K562 (cell line): ENCODE results near the gene CPSF7. TPM values are rescaled to one million over a fixed set of nuclear protein-coding genes. Genes with fewer than 3 reads are reported as not detected.
A peak's percentile ranks its signal among the peaks of the same experiment; 100 is the strongest.

ENCODE experiments used
- BRF1 ChIP-seq: IDR thresholded peaks from 3 replicates; pipeline ENCODE4 v1.6.1; 2011; ENCODE audit warnings: borderline replicate concordance, mild to moderate bottlenecking; ENCODE audit not compliant: insufficient read length; ENCODE audit errors: extremely low read depth
- CBFB ChIP-seq: sonication (generic); formaldehyde crosslinking; IDR thresholded peaks from 2 replicates; pipeline ENCODE4 v1.4.0; 2020; ENCODE audit warnings: mild to moderate bottlenecking, missing genetic modification reagents
- CBX1 ChIP-seq: sonication (generic); IDR thresholded peaks from 2 replicates; pipeline ENCODE4 v1.6.1; 2016; ENCODE audit warnings: antibody characterized with exemption, low read depth, mild to moderate bottlenecking
- GABPB1 ChIP-seq: sonication (generic); formaldehyde crosslinking; IDR thresholded peaks from 2 replicates; pipeline ENCODE4 v1.8.0; 2022; ENCODE audit warnings: mild to moderate bottlenecking, missing genetic modification reagents
- GTF2E2 ChIP-seq: fragments of 200-800 bp; sonication (Bioruptor generic); IDR thresholded peaks from 2 replicates; pipeline ENCODE4 v1.6.1; 2016; ENCODE audit warnings: missing genetic modification characterization, missing compliant biosample characterization
- IFI16 ChIP-seq: fragments of 250-450 bp; sonication (Bioruptor Pico); IDR thresholded peaks from 2 replicates; pipeline ENCODE4 v2.1.2; 2022; ENCODE audit warnings: mild to moderate bottlenecking, inconsistent platforms
- KDM5B ChIP-seq: fragments of 200-600 bp; sonication (generic); IDR thresholded peaks from 2 replicates; pipeline ENCODE4 v1.6.1; 2012; ENCODE audit warnings: low read depth, mild to moderate bottlenecking, moderate library complexity, low read length, control low read depth, inconsistent platforms; ENCODE audit not compliant: insufficient replicate concordance
- NFIX ChIP-seq: fragments of 250-450 bp; sonication (Bioruptor Pico); IDR thresholded peaks from 2 replicates; pipeline ENCODE4 v1.4.0; 2020; ENCODE audit warnings: low read depth, mild to moderate bottlenecking, moderate library complexity
- NFRKB ChIP-seq: fragments of 450-650 bp; IDR thresholded peaks from 2 replicates; pipeline ENCODE4 v1.6.1; 2016; ENCODE audit warnings: low read depth
- RERE ChIP-seq: sonication (generic); formaldehyde crosslinking; IDR thresholded peaks from 2 replicates; pipeline ENCODE4 v1.8.0; 2023; ENCODE audit warnings: missing genetic modification reagents, mild to moderate bottlenecking, borderline replicate concordance
- RFX1 ChIP-seq: fragments of 450-650 bp; IDR thresholded peaks from 2 replicates; pipeline ENCODE4 v1.6.1; 2016; ENCODE audit warnings: mild to moderate bottlenecking, moderate library complexity
- RHOXF2B ChIP-seq: fragments of 250-450 bp; sonication (Bioruptor Pico); conservative IDR thresholded peaks from 2 replicates; pipeline ENCODE4 v1.5.1; 2021
- SLC30A9 ChIP-seq: fragments of 250-450 bp; sonication (Bioruptor Pico); IDR thresholded peaks from 2 replicates; pipeline ENCODE4 v1.8.0; 2022; ENCODE audit warnings: mild to moderate bottlenecking, moderate library complexity
- SMAD2 ChIP-seq: fragments of 150-350 bp; IDR thresholded peaks from 2 replicates; pipeline ENCODE4 v1.6.1; 2014; ENCODE audit warnings: low read depth, mild to moderate bottlenecking, low read length
- SRSF9 ChIP-seq: fragments of 200-400 bp; formaldehyde crosslinking; IDR thresholded peaks from 2 replicates; pipeline ENCODE4 v1.6.1; 2017; ENCODE audit warnings: low read depth, low read length, borderline replicate concordance
- XRCC3 ChIP-seq: fragments of 450-650 bp; IDR thresholded peaks from 2 replicates; pipeline ENCODE4 v1.6.1; 2017; ENCODE audit warnings: mild to moderate bottlenecking, moderate library complexity
- XRCC5 ChIP-seq: fragments of 200-400 bp; formaldehyde crosslinking; IDR thresholded peaks from 2 replicates; pipeline ENCODE4 v1.6.1; 2017; ENCODE audit warnings: low read depth, mild to moderate bottlenecking, low read length
- ZBTB1 ChIP-seq: sonication (generic); formaldehyde crosslinking; IDR thresholded peaks from 2 replicates; pipeline ENCODE4 v1.8.1; 2023; ENCODE audit warnings: missing genetic modification reagents, low read depth, mild to moderate bottlenecking, borderline replicate concordance
- ZNF311 ChIP-seq: fragments of 250-450 bp; sonication (Bioruptor Pico); IDR thresholded peaks from 2 replicates; pipeline ENCODE4 v1.4.0; 2020; ENCODE audit warnings: mild to moderate bottlenecking, moderate library complexity
- ZNF583 ChIP-seq: fragments of 250-450 bp; sonication (Bioruptor Pico); IDR thresholded peaks from 2 replicates; pipeline ENCODE4 v1.4.0; 2020
- polyA plus RNA-seq, 8 experiments: library from polyadenylated mRNA; depleted of rRNA in 4 of 8; stranded (reverse) in 5 of 8; unstranded in 3 of 8; fragments of >200 nt; fragmentation: Nextera tagmentation in 2 of 8; fragmentation: Illumina TruSeq in 1 of 8; extraction: Ambion mirVana in 2 of 8; extraction: Trizol in 1 of 8; gene quantifications; 2 replicates each; pipeline versions ENCODE4 v1.2.1 to v1.2.3, GENCODE V29; 2011 to 2014; ENCODE audit warnings: inconsistent platforms in 1 of 8, missing spikeins in 1 of 8
- total RNA-seq, 7 experiments: library from RNA; depleted of rRNA in 6 of 7; stranded (reverse); fragments of >200 nt in 6 of 7; fragmentation: Illumina TruSeq in 2 of 7; extraction: Trizol in 2 of 7; gene quantifications; 2 replicates each; pipeline versions ENCODE4 v1.2.1 to v1.2.3, GENCODE V29; 2011 to 2021; ENCODE audit warnings: low replicate concordance in 1 of 7
- TF ChIP-seq, protein P1 (sequence below): sonication (generic); IDR thresholded peaks from 2 replicates; pipeline ENCODE4 v1.6.1; 2016

Gene CPSF7
- total and polyA plus RNA-seq, 9 of the 15 experiments (the other 6 are each of a cell fraction or from before 2014, with no cell fraction given), result 14.8 to 104 (median 44.1) TPM

DNA sequence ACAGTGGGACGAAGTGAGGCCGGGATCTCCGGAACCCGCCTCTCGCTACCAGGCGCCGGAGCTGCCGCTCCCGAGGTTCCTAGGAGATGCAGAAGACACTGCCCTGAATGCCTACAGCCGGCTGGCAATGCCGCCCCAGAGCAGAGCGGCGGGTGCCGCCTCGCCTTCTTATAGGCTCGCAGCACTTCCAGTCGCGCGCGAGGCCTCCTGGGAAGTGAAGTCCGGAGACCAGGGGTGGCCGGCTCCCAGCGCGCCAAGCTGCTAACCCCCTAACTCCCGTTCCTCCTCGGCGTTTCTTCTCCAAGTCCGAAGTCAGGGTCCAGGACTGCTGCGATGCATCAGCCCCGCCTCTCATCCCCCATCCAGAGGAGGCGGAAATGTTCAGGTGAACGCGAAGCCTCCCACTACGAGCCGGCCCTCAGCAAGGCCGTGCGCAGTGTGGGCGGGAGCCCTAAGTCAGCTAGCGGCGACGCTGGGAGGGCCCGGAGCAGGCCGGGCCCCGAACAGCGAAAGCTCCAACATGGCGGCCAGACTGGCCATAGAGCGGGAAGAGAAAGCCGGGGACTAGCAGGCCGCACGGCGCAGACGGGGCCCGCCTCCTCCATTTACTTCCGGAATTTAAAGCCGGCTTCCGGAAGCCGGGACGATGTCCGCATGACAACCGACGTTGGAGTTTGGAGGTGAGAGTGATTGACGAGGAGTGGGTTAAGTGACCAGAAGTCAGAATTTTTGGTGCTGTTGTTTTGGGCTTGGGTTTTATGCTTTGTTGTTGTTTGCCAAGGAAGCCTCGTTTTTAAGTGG lies 67.8 kb downstream of the CPSF7 start, which contains the start of the genes CYB561A3 and TMEM138 (continued):
- TF ChIP-seq RERE (CRISPR knock-in tag) (no peak), RFX1 (peak; percentile 67; the same call in 1 of the 2 replicates), NFIX (CRISPR knock-in tag) (no peak), SMAD2 (no peak), GABPB1 (CRISPR knock-in tag) (peak; percentile 89), XRCC5 (no peak), CBX1 (peak; percentile 21; the same call in 1 of the 2 replicates), CBFB (CRISPR knock-in tag) (0 out of 2 replicates have a peak, but pooled peaks have one; percentile 52), ZNF583 (CRISPR knock-in tag) (no peak), GTF2E2 (0 out of 2 replicates have a peak, but pooled peaks have one; percentile 78), ZNF311 (CRISPR knock-in tag) (no peak), BRF1 (no peak), ZBTB1 (CRISPR knock-in tag) (0 out of 2 replicates have a peak, but pooled peaks have one; percentile 27), RHOXF2B (CRISPR knock-in tag) (no peak), KDM5B (peak; percentile 90), NFRKB (peak; percentile 99), XRCC3 (no peak), SLC30A9 (CRISPR knock-in tag) (no peak), SRSF9 (no peak), IFI16 (CRISPR knock-in tag) (no peak)
- TF ChIP-seq, protein P1, sequence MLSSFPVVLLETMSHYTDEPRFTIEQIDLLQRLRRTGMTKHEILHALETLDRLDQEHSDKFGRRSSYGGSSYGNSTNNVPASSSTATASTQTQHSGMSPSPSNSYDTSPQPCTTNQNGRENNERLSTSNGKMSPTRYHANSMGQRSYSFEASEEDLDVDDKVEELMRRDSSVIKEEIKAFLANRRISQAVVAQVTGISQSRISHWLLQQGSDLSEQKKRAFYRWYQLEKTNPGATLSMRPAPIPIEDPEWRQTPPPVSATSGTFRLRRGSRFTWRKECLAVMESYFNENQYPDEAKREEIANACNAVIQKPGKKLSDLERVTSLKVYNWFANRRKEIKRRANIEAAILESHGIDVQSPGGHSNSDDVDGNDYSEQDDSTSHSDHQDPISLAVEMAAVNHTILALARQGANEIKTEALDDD, result no peak
